HG03064 (cell line): ENCODE measurements around the gene RARRES2.

ENCODE experiments used
- ATAC-seq: cut with Tn5 transposase; IDR thresholded peaks from one replicate; pipeline ENCODE4 v1.9.1; 2021; ENCODE audit warnings: low read depth; ENCODE audit not compliant: unreplicated experiment

Gene RARRES2

DNA sequence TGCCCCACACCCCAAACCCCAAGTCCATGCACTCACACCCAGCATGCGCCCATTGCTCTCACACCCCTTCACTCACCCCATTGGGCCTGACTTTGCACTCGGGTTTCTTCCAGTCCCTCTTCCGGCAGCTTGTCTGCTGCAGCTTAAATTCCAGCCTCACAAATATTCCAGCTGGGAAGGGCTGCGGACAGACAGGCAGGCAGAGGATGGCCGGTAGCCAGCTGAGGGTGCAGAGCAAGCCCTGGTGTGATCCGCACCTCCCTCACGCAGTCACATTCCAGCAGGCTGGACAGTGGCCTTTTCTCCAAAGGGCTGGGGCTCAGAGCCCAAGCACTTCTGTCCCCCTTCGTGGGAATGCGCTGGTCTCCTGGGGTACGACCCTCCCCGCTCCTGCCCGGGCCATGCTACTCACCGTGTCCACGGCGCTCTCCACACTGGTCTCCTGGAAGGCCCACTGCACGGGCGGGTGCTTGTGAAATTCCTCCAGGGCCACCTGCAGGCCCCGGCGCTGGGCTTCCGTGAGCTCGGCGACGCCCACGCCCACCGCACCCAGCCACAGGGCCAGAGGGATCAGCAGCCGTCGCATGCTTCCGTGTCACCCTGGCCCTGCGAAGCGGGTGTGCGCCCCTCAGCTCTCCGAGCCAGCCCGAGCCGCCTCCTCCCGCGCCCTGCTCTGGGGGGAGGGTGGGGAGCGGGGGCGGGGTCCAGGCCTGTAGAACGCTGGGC is 1.2 kb downstream of the RARRES2 start:
- ATAC-seq, result no peak

- no peak for ATAC-seq
Observed at GRCh38 chr7:150339409-150339809, 2.0 kb downstream of the RARRES2 start.

DNA sequence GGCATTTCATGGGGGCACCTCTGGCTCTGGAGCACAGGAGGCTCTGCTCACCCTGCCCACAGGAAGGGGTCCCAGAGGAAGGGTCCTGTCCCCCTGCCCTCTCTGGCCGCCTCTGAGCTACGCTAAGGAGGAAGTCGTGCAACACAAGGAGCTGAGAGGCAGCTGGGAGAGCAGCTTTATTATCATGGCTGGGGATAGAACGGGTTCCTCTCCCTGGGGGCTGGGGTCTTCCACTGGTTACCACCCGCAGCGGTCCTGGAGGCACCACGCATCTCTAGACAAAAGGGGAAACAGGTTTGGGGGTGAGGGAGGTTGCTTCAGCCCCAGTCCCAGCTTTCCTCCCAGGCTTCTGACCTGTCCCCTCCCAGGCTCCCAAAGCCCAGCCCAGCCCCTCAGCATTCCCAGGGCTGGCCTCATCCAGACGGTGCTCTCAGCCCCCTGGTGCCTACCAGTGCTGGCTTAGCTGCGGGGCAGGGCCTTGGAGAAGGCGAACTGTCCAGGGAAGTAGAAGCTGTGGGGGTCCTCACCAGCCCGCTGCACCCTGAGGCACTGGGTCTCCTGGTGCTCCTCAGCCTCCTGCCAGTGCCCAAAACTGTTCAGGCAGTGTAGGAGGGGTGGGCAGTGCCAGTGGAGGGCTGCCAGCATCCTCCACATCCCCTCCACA is 3.1 kb downstream of the RARRES2 start:
- no peak for ATAC-seq

GRCh38 chr7:150337659-150338081 is 3.8 kb downstream of the RARRES2 start:
- ATAC-seq, result no peak

- ATAC-seq, result no peak
Observed at GRCh38 chr7:150337179-150337578, 4.2 kb downstream of the RARRES2 start.

- no peak for ATAC-seq
Observed at GRCh38 chr7:150336746-150337145, 4.7 kb downstream of the RARRES2 start.

DNA sequence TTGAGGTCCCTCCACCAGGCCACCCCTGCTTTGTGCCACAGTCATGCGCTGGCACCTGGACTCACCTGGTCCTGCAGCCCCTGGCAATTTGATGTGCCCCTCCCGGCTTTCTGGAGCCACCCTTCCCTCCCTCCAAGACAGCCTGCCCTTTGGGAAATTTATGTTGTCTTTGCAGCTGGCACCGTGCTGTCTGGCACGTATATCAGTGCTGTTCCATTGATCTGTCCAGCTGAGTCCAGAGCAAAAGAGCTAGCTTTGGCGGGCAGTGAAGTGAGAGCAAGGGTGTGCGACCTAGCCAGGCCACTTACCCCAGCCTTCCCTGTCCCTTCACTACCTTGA is 5.7 kb downstream of the RARRES2 start:
- ATAC-seq, result no peak

GRCh38 chr7:150335108-150335773 is 6.2 kb downstream of the RARRES2 start:
- ATAC-seq, result no peak

DNA sequence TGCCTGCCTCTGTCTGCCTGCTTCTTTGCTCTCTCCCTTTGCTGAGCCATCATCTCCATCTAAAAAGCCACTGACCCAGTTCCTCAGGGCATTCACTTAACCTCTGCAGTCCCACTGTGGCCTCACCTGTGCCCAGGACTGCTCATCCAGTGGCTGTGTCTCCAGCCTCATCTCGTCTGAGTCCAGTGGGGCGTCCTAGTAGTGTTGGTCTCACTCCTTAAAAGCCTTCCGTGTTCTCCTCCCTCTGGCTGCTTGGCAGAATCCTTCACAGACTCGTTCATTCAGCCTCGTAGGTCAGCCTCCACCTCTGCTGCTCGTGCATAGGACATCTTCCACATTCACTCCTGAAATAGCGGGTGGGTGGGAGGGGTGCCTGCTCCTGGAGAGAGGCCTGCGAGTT is 7.3 kb downstream of the RARRES2 start:
- ATAC-seq, result no peak

DNA sequence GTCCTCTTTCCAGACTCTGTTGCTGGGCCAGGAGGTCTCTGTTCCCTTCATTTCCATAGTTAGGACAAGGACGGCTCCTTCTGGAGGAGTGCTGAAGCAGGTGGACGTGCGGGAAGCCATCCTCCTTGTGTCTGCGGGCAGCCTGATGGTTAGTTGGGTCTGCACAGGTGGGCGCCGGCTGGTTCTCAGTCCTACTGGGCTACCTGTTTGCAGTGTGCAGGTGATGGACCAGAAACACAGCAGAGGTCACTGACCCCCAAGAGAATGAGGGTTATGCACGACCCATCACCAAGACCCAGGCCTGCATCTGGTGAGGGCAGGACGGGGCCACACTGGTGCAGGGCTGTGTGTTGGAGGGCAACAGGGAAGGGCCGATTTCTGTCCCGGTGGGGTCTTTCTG is 7.8 kb downstream of the RARRES2 start:
- no peak for ATAC-seq

DNA sequence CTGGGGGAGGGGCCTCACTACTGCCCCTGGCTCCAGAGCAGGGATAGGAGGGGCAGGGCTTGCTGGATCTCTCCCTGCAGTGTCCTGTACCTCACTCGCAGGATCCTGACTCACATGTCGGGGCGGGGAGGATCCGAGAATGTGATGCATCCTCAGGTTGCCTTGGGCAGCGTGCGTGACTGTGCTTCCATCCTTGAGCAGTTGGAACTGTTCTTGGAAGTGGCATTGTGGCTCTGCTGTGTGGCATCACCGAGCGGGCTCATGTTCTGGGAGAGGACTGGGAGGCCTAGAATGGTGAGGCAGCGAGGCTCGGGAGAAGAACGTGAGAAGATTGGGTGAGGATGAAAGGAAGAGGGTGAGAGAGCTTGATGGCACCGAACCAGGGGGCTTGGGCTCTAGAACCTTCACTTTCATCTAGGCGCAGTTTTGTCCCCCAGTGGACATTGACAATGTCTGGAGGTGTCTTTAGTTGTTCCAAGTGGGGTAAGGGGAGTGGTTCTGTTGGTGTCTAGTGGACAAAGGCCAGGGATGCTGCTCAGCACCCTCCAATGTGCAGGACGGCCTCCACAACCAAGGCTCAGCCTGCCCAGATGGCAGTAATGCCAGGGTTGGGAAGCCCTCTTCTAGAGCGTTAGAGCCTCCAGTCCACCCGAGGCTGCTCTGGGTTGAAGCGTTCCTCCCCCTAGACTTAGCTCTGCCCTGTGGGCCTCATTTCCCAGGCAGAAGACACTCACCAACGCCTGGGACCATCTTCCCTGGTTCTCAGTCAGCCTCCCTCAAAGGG is 8.4 kb downstream of the RARRES2 start:
- no peak for ATAC-seq

DNA sequence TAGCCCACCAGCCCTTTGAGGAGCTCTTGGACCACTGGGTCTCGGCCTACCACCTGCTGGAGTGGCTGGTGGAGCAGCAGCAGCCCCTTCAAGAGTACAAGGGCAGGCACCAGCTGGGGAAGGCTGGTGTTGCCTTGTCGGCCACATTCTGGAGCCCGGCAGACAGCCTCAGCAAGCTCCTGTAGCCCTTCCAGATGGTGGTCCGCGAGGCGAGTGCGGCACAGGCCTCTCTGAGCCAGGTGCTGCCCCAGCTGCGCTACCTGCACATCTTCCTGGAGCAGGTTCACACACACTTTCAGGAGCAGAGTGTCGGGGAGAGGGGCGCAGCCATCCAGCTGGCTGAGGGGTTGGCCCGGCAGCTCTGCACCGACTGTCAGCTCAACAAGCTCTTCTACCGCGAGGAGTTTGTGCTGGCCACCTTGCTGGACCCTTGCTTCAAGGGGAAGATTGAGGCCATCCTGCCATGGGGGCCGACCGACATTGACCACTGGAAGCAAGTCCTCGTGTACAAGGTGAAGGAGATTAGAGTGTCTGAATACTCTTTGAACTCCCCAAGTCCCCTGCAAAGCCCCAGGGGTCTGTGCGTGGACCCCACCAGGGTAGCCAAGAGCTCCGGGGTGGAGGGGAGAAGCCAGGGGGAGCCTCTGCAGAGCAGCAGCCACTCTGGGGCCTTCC is 11.1 kb downstream of the RARRES2 start:
- no peak for ATAC-seq

GRCh38 chr7:150329331-150330120 is 11.9 kb downstream of the RARRES2 start:
- no peak for ATAC-seq

DNA sequence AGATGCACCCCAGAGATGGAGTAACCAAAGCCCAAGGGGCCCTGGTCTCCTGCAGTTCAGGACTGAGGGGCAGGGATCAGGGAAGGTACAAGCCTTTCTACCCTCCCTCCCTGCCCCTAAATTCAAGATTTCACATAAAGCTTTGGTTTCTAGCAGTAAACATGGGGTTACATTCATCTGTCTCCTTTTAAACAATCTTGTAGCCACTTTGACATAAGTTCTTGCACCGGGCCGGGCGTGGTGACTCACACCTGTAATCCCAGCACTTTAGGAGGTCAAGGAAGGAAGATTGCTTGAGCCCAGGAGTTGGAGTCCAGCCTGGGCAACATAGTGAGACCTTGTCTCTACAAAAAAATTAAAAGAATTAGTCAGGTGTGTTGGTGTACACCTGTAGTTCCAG is 14.1 kb downstream of the RARRES2 start:
- ATAC-seq, result no peak

DNA sequence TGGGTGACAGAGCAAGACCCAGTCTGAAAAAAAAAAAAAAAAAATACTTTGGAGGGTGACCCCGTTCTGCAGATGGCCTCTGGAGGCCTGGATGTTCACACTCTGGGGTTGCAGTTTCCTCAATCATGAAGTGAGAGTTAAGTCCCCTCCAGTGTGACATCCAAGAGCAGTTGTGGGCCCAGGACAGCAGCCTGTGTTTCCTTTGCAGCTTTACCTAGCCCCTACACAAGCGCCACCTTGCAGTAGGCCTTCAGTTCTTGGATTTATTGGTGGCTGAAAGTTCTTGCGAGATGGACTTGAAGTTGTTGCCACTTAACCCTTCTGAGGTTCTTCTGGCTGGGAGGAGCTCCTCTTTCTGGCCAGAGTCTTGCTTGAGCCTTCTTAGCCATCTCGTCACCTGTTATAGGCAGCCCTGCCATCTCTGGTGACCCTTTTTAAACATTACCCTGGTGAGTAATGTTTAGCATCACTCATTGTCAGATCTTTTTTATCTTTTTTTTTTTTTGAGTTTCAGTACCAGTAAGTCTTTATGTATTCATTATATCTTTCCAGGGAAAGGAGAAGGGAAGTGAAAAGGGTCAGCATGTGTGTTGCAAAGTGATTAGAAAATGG is 14.7 kb downstream of the RARRES2 start:
- ATAC-seq, result no peak

DNA sequence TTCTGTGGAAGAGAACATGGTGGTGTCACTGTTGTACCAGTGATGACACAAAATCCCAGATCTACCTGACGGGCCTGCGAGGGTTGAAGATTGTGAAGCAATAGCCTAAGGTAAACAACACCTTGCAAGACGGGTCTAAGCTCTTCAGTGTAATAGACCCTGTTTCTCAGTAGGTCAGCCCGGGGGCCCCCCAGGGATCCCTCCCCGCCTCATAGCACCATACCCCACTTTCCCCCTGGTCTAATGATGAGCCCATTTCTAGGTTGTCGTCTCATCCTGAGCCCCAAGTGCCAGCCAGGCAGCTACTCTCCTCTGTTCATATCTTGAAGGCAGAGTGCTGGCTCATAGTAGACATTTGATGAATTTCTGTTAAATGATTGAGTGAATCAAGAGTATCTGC is 15.5 kb downstream of the RARRES2 start:
- ATAC-seq, result no peak

- no peak for ATAC-seq
Observed at GRCh38 chr7:150325110-150325611, 16.3 kb downstream of the RARRES2 start.

GRCh38 chr7:150324373-150324961 is 17.0 kb downstream of the RARRES2 start:
- no peak for ATAC-seq
